ENCODE data around the gene SNORC. TPM values are rescaled to one million over a fixed set of nuclear protein-coding genes. Genes with fewer than 3 reads are reported as not detected.

The SNORC gene
- total RNA-seq, 1 experiment from 2014 or later, result 3.4 TPM

- Mint-ChIP-seq H3K4me3 (no peak overlapping the region), H3K9me3 (no peaks in the 10 kb centered on the region), H3K27ac (no peak overlapping the region), H3K27me3 (ENCODE audit: low read depth) (no peaks in the 10 kb centered on the region), H3K4me1 (peaks cover 8% of the 10 kb centered on the region), H3K36me3 (no peaks in the 10 kb centered on the region)
- POLR2A ChIA-PET, result interaction anchor here (0.5 kb wide), 1 partner anchor 100 kb away, joined by 3 read pairs; no protein-coding TSS in a partner anchor
- no peak for DNase-seq (ENCODE audit: low spot score)
- TF ChIP-seq NR3C1 (CRISPR knock-in tag; conservative IDR thresholded peaks at IDR 0.05; ENCODE audit: low read depth) (no peak), SOX15 (CRISPR knock-in tag; IDR thresholded peaks at IDR 0.05) (no peak), ZNF317 (CRISPR knock-in tag; IDR thresholded peaks at IDR 0.05; ENCODE audit: borderline replicate concordance, low read depth) (no peak), ZNF671 (CRISPR knock-in tag; IDR thresholded peaks at IDR 0.05) (no peak), GTF2I (CRISPR knock-in tag; conservative IDR thresholded peaks at IDR 0.05) (no peak), ZNF232 (CRISPR knock-in tag; IDR thresholded peaks at IDR 0.05) (no peak), FOXK1 (CRISPR knock-in tag; IDR thresholded peaks at IDR 0.05) (no peak), PRRX2 (CRISPR knock-in tag; IDR thresholded peaks at IDR 0.05) (no peak), CTCF (IDR thresholded peaks at IDR 0.05) (no peak), ZBTB21 (CRISPR knock-in tag; IDR thresholded peaks at IDR 0.05; ENCODE audit: borderline replicate concordance) (no peak), NFE2L1 (CRISPR knock-in tag; IDR thresholded peaks at IDR 0.05) (no peak), OVOL2 (CRISPR knock-in tag; IDR thresholded peaks at IDR 0.05; ENCODE audit: borderline replicate concordance) (no peak), ZNF416 (CRISPR knock-in tag; IDR thresholded peaks at IDR 0.05) (no peak), JUN (CRISPR knock-in tag; IDR thresholded peaks at IDR 0.05) (no peak), GABPB1 (CRISPR knock-in tag; IDR thresholded peaks at IDR 0.05) (no peak)
- TF ChIP-seq, protein P1, sequence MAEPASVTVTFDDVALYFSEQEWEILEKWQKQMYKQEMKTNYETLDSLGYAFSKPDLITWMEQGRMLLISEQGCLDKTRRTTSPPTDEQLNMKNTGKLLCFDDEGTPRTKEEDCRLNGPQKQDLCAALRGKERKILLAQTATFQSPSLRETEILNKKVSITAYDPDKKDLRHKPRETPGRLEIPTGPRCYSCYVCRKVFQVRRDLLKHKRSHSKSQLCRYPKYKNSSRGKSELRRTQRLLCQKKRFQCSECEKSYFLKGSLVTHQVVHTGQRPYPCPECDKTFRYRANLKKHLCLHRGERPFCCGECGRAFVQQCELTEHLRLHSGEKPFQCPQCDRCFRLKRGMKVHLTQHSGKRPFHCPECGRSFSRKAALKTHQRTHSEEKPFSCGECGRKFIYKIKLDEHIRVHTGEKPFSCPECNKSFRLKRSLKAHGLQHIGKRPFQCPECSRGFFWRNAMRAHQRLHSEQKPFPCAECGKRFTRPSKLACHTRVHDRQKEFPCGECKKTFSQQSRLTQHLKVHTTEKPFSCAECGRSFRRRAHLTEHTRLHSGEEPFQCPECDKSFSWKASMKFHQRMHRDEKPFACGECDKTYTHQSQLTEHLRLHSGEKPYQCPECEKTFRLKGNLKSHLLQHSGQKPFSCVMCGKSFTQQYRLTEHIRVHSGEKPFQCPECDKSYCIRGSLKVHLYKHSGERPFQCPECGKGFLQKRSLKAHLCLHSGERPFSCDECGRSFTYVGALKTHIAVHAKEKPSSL (CRISPR knock-in tag; conservative IDR thresholded peaks at IDR 0.05), result no peak
- TF ChIP-seq, protein P2, sequence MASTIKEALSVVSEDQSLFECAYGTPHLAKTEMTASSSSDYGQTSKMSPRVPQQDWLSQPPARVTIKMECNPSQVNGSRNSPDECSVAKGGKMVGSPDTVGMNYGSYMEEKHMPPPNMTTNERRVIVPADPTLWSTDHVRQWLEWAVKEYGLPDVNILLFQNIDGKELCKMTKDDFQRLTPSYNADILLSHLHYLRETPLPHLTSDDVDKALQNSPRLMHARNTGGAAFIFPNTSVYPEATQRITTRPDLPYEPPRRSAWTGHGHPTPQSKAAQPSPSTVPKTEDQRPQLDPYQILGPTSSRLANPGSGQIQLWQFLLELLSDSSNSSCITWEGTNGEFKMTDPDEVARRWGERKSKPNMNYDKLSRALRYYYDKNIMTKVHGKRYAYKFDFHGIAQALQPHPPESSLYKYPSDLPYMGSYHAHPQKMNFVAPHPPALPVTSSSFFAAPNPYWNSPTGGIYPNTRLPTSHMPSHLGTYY (CRISPR knock-in tag; IDR thresholded peaks at IDR 0.05), result no peak
- TF ChIP-seq, protein P3, sequence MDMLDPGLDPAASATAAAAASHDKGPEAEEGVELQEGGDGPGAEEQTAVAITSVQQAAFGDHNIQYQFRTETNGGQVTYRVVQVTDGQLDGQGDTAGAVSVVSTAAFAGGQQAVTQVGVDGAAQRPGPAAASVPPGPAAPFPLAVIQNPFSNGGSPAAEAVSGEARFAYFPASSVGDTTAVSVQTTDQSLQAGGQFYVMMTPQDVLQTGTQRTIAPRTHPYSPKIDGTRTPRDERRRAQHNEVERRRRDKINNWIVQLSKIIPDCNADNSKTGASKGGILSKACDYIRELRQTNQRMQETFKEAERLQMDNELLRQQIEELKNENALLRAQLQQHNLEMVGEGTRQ (CRISPR knock-in tag; IDR thresholded peaks at IDR 0.05), result no peak
- no peak for ATAC-seq
- CTCF ChIA-PET, result interaction anchor here (1.7 kb wide), 1 partner anchor 145 kb away, joined by 4 read pairs; no protein-coding TSS in a partner anchor
Measured at GRCh38 chr2:232884001-232884421, 13.9 kb downstream of the SNORC start.

DNA sequence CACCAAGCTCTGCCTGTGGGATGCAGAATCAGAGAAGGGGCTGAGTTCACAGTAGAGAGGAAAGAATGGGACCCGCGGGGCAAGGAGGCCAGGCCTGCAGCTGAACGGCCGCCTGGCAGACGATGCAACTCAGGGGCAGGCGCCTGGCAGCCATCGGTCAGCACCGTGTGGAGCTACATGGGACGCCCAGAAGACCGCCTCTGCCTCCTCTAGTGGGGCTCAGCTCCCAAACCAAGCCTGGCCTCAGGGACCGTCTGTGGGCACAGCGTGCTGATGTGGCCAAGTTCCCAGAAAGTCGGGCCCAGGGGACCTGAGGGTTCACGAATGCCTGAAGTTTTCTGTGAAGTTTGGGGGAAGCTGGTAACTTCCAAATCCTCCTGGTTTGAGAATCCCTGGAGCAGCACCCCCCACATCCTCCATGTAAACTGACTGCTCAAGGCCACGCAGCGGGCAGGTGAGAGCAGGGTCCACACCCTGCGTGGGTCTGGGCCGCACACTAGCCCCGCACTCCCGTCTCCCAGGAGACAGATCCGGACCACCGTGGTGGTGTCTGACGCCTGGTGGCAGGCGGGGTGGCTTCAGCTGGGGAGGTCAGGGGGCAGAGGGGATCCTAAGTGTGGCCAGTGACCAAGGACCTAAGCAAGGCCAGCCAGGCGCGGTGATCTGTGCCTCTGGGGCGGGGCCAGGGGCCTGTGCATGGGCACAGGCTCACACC lies 14.6 kb downstream of the SNORC start:
- ATAC-seq (no peak), DNase-seq (ENCODE audit: low spot score) (no peak)
- Mint-ChIP-seq H3K9me3 (no peaks in the 10 kb centered on the region), H3K4me1 (peaks cover 8% of the 10 kb centered on the region), H3K4me3 (no peak overlapping the region), H3K27me3 (ENCODE audit: low read depth) (no peaks in the 10 kb centered on the region), H3K36me3 (no peaks in the 10 kb centered on the region), H3K27ac (0 out of 2 replicates have a peak overlapping the region, but pooled peaks have one; percentile 49)
- CTCF ChIA-PET, result interaction anchor here (0.7 to 1.7 kb wide), 2 partner anchors 32 to 144 kb away, joined by 3 to 4 read pairs; no protein-coding TSS in a partner anchor
- no peak for TF ChIP-seq TP53 (CRISPR knock-in tag; IDR thresholded peaks at IDR 0.05)
- TF ChIP-seq GABPB1 (CRISPR knock-in tag; IDR thresholded peaks at IDR 0.05), result no peak
- TF ChIP-seq, protein P4, sequence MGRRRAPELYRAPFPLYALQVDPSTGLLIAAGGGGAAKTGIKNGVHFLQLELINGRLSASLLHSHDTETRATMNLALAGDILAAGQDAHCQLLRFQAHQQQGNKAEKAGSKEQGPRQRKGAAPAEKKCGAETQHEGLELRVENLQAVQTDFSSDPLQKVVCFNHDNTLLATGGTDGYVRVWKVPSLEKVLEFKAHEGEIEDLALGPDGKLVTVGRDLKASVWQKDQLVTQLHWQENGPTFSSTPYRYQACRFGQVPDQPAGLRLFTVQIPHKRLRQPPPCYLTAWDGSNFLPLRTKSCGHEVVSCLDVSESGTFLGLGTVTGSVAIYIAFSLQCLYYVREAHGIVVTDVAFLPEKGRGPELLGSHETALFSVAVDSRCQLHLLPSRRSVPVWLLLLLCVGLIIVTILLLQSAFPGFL (CRISPR knock-in tag; IDR thresholded peaks at IDR 0.05; ENCODE audit: borderline replicate concordance), result no peak
- no peak for TF ChIP-seq ZNF512 (CRISPR knock-in tag; IDR thresholded peaks at IDR 0.05; ENCODE audit: borderline replicate concordance)
- POLR2A ChIA-PET, result no interaction called here
